Stomach (tissue), 9 donors: ENCODE measurements around the gene FLT3LG. TPM values are rescaled to one million over a fixed set of nuclear protein-coding genes. Genes with fewer than 3 reads are reported as not detected.

Source experiments
- DNase-seq, 2 donors: peaks; one replicate each; pipeline versions ENCODE4 v3.0.0 to v3.0.0-alpha.2; 2013 to 2019
- H3K27ac ChIP-seq, 5 donors: fragments of 200-600 bp in 4 of 5; sonication (generic) in 4 of 5; one replicate each; pipeline ENCODE4 v1.5.1; 2013 to 2019; ENCODE audit warnings: mild to moderate bottlenecking in 1 of 5, moderate library complexity in 1 of 5
- H3K27me3 ChIP-seq, 3 donors: fragments of 200-600 bp; sonication (generic); one replicate each; pipeline ENCODE4 v1.5.1; 2017 to 2019; ENCODE audit warnings: mixed run types in 1 of 3
- H3K36me3 ChIP-seq, 4 donors: fragments of 200-600 bp; sonication (generic); 1 replicate in 3 of 4; 2 replicates in 1 of 4; pipeline ENCODE4 v1.5.1; 2016 to 2019
- H3K4me1 ChIP-seq, 4 donors: fragments of 200-600 bp; sonication (generic); one replicate each; pipeline ENCODE4 v1.5.1; 2016 to 2019
- H3K4me3 ChIP-seq, 4 donors: fragments of 200-600 bp; sonication (generic) in 3 of 4; one replicate each; pipeline ENCODE4 v1.5.1; 2016 to 2019; ENCODE audit warnings: mild to moderate bottlenecking in 1 of 4
- H3K9me3 ChIP-seq, 4 donors: fragments of 200-600 bp; sonication (generic); one replicate each; pipeline ENCODE4 v1.5.1; 2016 to 2019
- CTCF ChIP-seq, 7 experiments: fragments of 450-650 bp in 4 of 7; fragments of 200-600 bp in 3 of 7; sonication (generic) in 3 of 7; IDR thresholded peaks; one replicate each; pipeline ENCODE4 v1.5.1; 2016 to 2019; ENCODE audit warnings: antibody characterized with exemption in 7 of 7, control low read depth in 2 of 7, mild to moderate bottlenecking in 1 of 7
- EP300 ChIP-seq: sonication (generic); formaldehyde crosslinking; IDR thresholded peaks from one replicate; pipeline ENCODE4 v1.6.1; 2017; ENCODE audit warnings: antibody characterized with exemption
- POLR2A ChIP-seq, 4 donors: fragments of 450-650 bp; IDR thresholded peaks; one replicate each; pipeline ENCODE4 v1.6.1; 2016; ENCODE audit warnings: antibody characterized with exemption in 4 of 4, control low read depth in 2 of 4, mild to moderate bottlenecking in 1 of 4, moderate library complexity in 1 of 4
- POLR2AphosphoS5 ChIP-seq, 3 donors: sonication (generic); formaldehyde crosslinking; IDR thresholded peaks; one replicate each; pipeline ENCODE4 v1.6.1; 2016; ENCODE audit warnings: antibody characterized with exemption in 3 of 3
- WGBS, 5 donors: extraction: QIAGEN DNeasy Blood & Tissue Kit in 3 of 5; methylation state at CpG; one replicate each; pipeline versions ENCODE4 v1.1.5 to v1.1.7; 2013 to 2018; 5-methylcytosine and 5-hydroxymethylcytosine counted together
- intact Hi-C: fragments of 100-400 bp; cut with DNase I; formaldehyde crosslinking; loops from one replicate; pipeline ENCODE4 v1.15.1; 2023; ENCODE audit warnings: low total_unique reads
- polyA plus RNA-seq, 3 donors: library from polyadenylated mRNA; stranded (reverse); fragments of 200-250 nt; gene quantifications; one replicate each; pipeline ENCODE4 v1.2.3, GENCODE V29; 2013
- total RNA-seq, 5 donors: library from RNA; depleted of rRNA; stranded (reverse); fragments of >200 nt; gene quantifications; one replicate each; pipeline versions ENCODE4 v1.1.0 to v1.2.3, GENCODE V29; 2014 to 2016
- donor health status: healthy with polysubstance abuse.
- donor health status: Bipolar disorder and iron deficiency.
- donor health status: healthy.

The FLT3LG gene
- total and polyA plus RNA-seq, 8 donors, result 1.3 to 14.5 (median 11.0) TPM; not detected in 3

GRCh38 chr19:49514151-49514550 is 40.1 kb downstream of the FLT3LG start:
- 39 to 63% (median 44%) methylated on average over 8 to 21 of the region's 21 CpGs for WGBS, 5 donors
- DNase-seq, result peak in 1 of 2 donors; percentile 46

GRCh38 chr19:49515767-49516166 is 41.8 kb downstream of the FLT3LG start:
- WGBS, 5 donors, result 46 to 62% (median 59%) methylated on average over 4 of the region's 4 CpGs
- Histone ChIP-seq H3K9me3 (no peaks in the 10 kb centered on the region), H3K4me1 (peaks cover 14 to 66% (median 47%) of the 10 kb centered on the region in 4 donors), H3K36me3 (peaks cover 0 to 52% (median 16%) of the 10 kb centered on the region in 4 donors), H3K27me3 (no peaks in the 10 kb centered on the region), H3K4me3 (no peak overlapping the region), H3K27ac (peak overlapping the region in 2 of 5 donors; percentile 38 to 53)
- TF ChIP-seq POLR2A (IDR thresholded peaks at IDR 0.05) (no peak), CTCF (IDR thresholded peaks at IDR 0.05) (no peak), POLR2AphosphoS5 (IDR thresholded peaks at IDR 0.05) (no peak), EP300 (no peak)
- intact Hi-C loops, result no loop called here
- DNase-seq, result peak in 1 of 2 donors; percentile 81

More at GRCh38 chr19:49514151-49514550, 40.1 kb downstream of the FLT3LG start:
- Histone ChIP-seq H3K36me3 (peaks cover 0 to 43% (median 4%) of the 10 kb centered on the region in 4 donors), H3K9me3 (no peaks in the 10 kb centered on the region), H3K27me3 (no peaks in the 10 kb centered on the region), H3K4me1 (peaks cover 14 to 66% (median 44%) of the 10 kb centered on the region in 4 donors), H3K4me3 (peak overlapping the region; percentile 77 to 92 (median 84)), H3K27ac (peak overlapping the region in 4 of 5 donors; percentile 86 to 93 (median 91))
- TF ChIP-seq EP300, result no peak
- no peak for TF ChIP-seq CTCF (IDR thresholded peaks at IDR 0.05)
- no peak for TF ChIP-seq POLR2AphosphoS5 (IDR thresholded peaks at IDR 0.05)
- TF ChIP-seq POLR2A (IDR thresholded peaks at IDR 0.05), result no peak
- intact Hi-C loops, result no loop called here

- TF ChIP-seq EP300, result no peak
- no peak for TF ChIP-seq CTCF (IDR thresholded peaks at IDR 0.05)
- no peak for TF ChIP-seq POLR2A (IDR thresholded peaks at IDR 0.05)
- no peak for TF ChIP-seq POLR2AphosphoS5 (IDR thresholded peaks at IDR 0.05)
- Histone ChIP-seq H3K36me3 (peaks cover 0 to 67% (median 31%) of the 10 kb centered on the region in 4 donors), H3K27ac (no peak overlapping the region), H3K4me3 (no peak overlapping the region), H3K4me1 (peaks cover 0 to 50% (median 30%) of the 10 kb centered on the region in 4 donors), H3K9me3 (no peaks in the 10 kb centered on the region), H3K27me3 (no peaks in the 10 kb centered on the region)
- WGBS, 5 donors, result 86 to 96% (median 93%) methylated on average over 3 of the region's 3 CpGs
- intact Hi-C loops, result no loop called here
- DNase-seq, result no peak
Measured at GRCh38 chr19:49518033-49518432, 44.0 kb downstream of the FLT3LG start.

- no peak for DNase-seq
- TF ChIP-seq POLR2AphosphoS5 (IDR thresholded peaks at IDR 0.05), result peak in 1 of 3 donors; percentile 42
- no peak for TF ChIP-seq POLR2A (IDR thresholded peaks at IDR 0.05)
- no peak for TF ChIP-seq EP300
- Histone ChIP-seq H3K36me3 (peaks cover 0 to 75% (median 45%) of the 10 kb centered on the region in 4 donors), H3K4me3 (no peak overlapping the region), H3K27ac (peak overlapping the region in 2 of 5 donors; percentile 3 to 9), H3K27me3 (no peaks in the 10 kb centered on the region), H3K9me3 (no peaks in the 10 kb centered on the region), H3K4me1 (peaks cover 0 to 23% (median 6%) of the 10 kb centered on the region in 4 donors)
- 70 to 86% (median 79%) methylated on average over 13 of the region's 13 CpGs for WGBS, 5 donors
- intact Hi-C loops, result no loop called here
Measured at GRCh38 chr19:49520705-49521319, 46.8 kb downstream of the FLT3LG start.
